GM19328 (cell line): Measurements from ENCODE around the gene RPL10.

Experiments used
- ATAC-seq: cut with Tn5 transposase; IDR thresholded peaks from one replicate; pipeline ENCODE4 v1.9.1; 2021; ENCODE audit warnings: mild to moderate bottlenecking, moderate library complexity; ENCODE audit not compliant: unreplicated experiment

The RPL10 gene

DNA sequence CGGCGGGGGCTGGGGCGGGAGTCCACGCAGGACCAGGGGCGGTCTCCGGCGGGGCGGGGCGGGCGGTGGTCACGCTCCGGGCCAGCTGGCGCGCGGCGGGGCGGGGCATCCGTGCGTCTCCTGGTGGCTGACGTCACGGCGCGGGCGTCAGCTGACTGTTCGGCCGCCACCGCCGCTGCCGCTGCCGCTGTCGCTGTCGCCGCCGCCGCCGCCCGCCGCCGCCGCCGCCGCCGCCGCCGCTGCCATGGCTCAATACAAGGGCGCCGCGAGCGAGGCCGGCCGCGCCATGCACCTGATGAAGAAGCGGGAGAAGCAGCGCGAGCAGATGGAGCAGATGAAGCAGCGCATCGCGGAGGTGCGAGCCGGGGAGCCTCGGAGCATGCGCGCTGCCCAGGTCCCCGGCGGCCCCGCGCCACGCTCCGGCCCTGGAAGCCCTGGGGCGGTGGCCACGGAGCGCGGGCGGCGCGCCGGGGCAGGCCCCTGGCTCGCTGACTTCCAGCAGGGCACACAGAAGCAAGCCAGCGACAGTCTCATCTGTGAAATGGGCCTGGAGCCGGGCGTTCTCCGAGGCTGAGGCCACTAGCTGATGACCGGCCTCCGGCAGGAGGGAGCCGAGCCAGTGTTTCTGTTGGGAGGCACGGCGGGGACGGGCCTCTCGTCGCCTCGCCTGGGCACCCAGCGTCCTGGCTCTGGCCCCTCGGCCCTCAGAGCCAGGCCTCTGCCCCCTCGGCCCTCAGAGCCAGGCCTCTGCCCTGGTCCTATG lies 46.0 kb downstream of the RPL10 start, which contains the start of gene FAM50A:
Gene FAM50A (plus strand): TSS at position 150 of the 763 bp plus-strand sequence. CDS start 95 bp downstream, at position 245.
- ATAC-seq, result peak; percentile 73

DNA sequence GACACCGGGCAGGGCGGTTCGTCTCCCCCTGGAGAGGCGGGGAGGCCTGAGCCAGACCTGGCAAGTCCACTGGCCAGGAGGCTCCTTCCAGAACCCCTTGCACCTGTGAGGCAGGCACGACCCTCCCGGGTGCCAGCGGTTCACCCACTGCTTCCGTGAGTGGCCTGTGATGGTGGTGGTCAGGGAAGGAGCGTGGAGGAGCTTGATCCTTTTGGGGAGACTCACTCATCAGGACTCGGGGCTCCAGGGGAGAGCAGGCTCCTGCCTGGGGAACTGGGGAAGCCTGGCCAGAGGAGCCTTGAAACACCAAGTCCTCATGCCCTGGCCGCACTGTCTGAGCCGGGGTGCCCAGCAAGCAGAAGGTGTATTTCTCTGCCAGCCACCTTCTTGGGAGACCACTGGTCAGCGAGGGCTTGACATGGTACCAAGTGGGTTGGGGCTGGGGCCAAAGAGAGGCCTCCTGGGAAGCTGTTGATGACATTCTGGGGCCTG lies 46.6 kb downstream of the RPL10 start:
- ATAC-seq, result no peak

DNA sequence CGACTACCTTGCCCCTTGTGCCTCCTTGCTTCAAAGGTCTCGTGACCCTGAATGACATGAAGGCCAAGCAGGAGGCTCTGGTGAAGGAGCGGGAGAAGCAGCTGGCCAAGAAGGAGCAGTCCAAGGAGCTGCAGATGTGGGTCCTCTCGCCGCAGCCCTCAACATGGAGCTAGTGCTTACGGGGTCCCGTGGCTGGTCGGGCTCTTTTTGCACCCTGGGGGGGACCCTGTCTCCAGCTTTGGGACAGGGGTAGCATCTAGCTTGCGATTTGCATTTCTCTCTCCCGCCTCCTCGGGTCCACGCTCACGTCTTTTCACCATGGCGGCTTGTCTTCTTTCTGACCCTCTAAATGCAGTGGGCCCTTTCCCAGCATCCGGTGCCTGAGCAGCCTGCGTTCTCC lies 47.6 kb downstream of the RPL10 start:
- no peak for ATAC-seq

DNA sequence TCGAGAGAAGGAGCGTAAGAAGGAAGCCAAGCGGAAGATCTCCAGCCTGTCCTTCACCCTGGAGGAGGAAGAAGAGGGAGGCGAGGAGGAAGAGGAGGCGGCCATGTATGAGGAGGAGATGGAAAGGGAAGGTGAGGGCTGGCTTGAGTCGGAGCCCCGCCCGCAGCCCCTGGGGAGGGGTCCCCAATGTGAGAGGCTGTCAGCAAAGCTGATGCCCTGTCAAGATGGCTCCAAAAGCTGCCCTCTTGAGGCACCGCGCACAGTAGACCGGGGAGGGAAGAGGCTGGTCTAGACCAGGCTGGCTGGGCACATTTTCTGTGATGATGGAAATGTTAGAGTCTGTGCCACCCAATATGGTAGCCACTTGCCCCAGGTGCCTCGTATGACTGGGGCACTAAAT lies 48.3 kb downstream of the RPL10 start:
- ATAC-seq, result no peak

DNA sequence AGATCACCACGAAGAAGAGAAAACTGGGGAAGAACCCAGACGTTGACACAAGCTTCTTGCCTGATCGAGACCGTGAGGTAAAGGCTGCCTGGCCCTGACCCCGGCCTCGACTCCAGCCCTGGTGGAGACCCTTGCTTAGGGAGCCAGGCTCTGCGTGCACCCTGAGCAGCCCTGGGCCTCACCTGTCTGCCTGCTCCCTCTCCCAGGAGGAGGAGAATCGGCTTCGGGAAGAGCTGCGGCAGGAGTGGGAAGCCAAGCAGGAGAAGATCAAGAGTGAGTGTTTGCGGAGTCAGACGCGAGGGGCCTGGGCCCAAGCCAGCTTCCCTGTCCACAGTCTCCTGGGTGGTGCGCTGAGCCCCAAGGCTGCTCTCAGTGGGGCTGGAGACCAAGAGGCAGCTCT lies 50.3 kb downstream of the RPL10 start:
- ATAC-seq, result no peak

DNA sequence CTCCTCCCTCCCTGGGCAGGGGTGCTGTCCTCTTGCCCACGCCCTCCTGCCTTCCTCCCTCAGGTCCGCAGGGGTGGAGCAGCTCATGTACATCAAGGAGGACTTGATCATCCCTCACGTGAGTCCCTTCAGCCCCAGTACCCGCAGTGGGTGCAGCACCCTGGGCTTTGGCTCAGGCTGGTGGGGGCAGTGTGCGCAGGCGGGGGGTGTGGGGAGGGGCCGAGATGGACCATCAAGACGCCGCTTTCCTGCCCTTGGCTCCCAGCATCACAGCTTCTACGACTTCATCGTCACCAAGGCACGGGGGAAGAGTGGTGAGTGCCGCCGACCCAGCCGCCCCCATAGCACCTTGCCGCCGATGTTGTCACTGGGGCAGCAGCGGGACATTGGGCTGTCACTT lies 51.4 kb downstream of the RPL10 start:
- ATAC-seq, result no peak

DNA sequence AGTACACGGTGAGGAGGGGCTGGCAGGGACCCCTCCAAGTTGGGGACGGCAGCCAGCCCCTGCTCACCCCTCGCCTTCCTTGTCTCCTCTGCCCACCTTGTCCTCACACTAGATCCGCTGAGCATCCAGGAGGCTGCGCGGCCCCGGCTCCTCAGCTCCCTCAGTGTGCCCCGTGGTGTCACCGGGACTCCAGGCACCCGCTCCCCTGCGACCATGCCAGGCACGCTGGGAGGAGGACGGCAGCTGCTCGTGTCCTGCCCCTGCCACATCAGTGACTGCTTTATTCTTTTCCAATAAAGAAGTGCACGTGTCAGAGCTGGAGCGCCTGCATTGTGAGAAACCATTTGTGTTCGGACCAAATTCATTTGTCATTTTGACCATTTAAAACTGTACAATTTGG lies 52.1 kb downstream of the RPL10 start:
- ATAC-seq, result no peak
